Sciatic nerve (tissue), 2 donors: ENCODE measurements around the gene SLC5A7. TPM values are rescaled to one million over a fixed set of nuclear protein-coding genes. Genes with fewer than 3 reads are reported as not detected.

ENCODE experiments used
- ATAC-seq: fragments of 200-7000 bp; cut with Tn5 transposase; one replicate; pipeline ENCODE4 v1.9.1; 2020; ENCODE audit warnings: mild to moderate bottlenecking, moderate library complexity
- DNase-seq: peaks from one replicate; pipeline ENCODE4 v3.0.0-alpha.2; 2020; ENCODE audit warnings: low spot score
- intact Hi-C: fragments of 100-400 bp; cut with DNase I; formaldehyde crosslinking; loops from one replicate; pipeline ENCODE4 v1.14.2; 2022
- total RNA-seq: library from RNA; stranded (reverse); fragmentation: NEBNext Ultra II Directional; extraction: Animal tissue kit (Norgen Biotek cat#: 25700); gene quantifications from one replicate; pipeline ENCODE4 v1.2.1, GENCODE V29; 2021
- donor health status: DM: no; HTN: no; CAD: no.
- donor health status: DM: no; HTN: no; CAD: no.

SLC5A7 gene
- not detected for total RNA-seq

- ATAC-seq (no peak), DNase-seq (no peak)
- intact Hi-C loops: no loop called here
Observed at GRCh38 chr2:107986278-107987217, at the start of gene SLC5A7. Gene SLC5A7, plus strand, starts transcription at chr2:107986524. Its CDS starts 1,632 bp downstream, at chr2:107988156.

- DNase-seq: no peak
- intact Hi-C loops: no loop called here
Observed at GRCh38 chr2:107961395-107961794, 24.9 kb upstream of the SLC5A7 start.

GRCh38 chr2:107964185-107964584 is 22.1 kb upstream of the SLC5A7 start:
- DNase-seq (no peak), ATAC-seq (no peak)
- intact Hi-C loops: no loop called here

More at GRCh38 chr2:107961395-107961794, 24.9 kb upstream of the SLC5A7 start:
- no peak for ATAC-seq

DNA sequence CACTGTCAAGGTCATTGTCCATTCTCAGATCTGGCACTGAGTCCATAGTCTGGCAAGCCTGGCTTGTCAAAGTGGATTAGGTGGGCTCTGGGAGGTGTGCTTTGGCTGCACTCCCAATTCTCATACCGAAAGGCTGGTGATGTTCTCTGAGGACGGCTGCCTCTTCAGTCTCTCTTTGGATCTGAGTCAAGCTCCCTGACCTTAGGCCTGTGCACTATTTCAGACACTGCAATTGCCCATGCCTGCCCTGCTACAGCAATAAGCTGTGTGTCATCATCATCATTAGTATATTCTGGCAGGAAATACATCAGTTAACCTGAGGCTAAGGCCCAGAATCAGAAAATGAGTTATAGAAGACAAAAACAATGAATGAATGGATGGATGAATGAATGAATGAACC is 1.6 kb upstream of the SLC5A7 start:
- ATAC-seq: no peak
- DNase-seq: no peak
- intact Hi-C loops: no loop called here

GRCh38 chr2:107988108-107988507 is 1.8 kb downstream of the SLC5A7 start:
- ATAC-seq: no peak
- intact Hi-C loops: no loop called here
- DNase-seq: no peak

DNA sequence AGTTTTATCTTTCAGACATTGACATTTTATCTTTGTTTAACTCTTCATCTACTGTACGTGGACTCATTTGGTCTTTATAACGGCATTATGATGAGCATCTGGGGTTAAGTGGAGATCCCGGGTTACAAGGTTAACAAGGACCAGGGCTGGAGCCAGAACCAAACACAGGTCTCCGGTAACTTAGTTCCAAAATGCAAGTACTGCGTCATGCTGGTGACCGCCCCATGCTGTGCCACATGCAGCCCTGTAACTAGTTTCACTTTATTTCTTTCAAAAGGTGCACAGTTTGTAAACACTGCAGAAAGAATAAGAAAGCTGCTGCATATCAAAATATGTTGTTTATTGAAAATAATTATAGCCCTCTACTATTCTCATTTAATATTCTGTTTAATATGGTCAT is 3.1 kb downstream of the SLC5A7 start:
- ATAC-seq: no peak
- intact Hi-C loops: no loop called here
- DNase-seq: no peak

DNA sequence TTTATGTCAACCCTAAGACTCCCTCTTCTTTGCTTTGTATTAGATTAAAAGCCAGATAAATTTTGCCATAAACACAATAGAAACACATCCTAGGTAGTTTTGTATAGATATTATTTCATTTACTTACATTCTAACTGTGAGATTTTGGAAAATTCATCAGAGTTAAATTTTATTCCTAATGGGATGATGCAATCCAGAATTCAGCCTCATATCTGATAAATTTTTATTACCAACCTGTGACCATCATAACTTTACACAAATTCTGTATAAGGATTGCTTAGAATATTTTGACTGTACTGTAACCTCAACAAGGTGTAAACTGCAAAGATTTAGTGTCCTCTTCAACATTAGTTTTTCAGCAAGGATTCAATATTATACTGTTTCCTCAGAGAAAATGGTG is 4.4 kb downstream of the SLC5A7 start:
- intact Hi-C loops: loop anchor here (5.0 kb wide), 1 partner anchor 1067 kb away; no protein-coding TSS in a partner anchor
- ATAC-seq: no peak
- no peak for DNase-seq

DNA sequence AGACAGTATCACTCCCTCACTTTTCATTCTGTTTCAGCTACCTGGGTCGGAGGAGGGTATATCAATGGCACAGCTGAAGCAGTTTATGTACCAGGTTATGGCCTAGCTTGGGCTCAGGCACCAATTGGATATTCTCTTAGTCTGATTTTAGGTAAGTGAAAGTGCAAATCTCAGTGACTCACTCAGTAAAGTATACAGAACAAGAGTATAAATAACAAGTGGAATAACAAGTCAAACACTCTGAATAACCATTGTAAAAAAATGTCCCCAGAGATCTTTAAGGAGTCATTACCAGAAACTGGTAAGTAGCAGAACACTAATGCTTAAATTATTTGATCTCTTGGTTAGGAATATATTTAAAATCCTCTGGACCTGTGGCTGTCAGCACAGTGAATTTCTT is 5.7 kb downstream of the SLC5A7 start:
- ATAC-seq (no peak), DNase-seq (no peak)
- intact Hi-C loops: loop anchor here (5.0 kb wide), 1 partner anchor 1065 kb away; no protein-coding TSS in a partner anchor

GRCh38 chr2:107999158-107999557 is 12.8 kb downstream of the SLC5A7 start:
- ATAC-seq (no peak), DNase-seq (no peak)
- intact Hi-C loops: no loop called here

- DNase-seq (no peak), ATAC-seq (no peak)
- intact Hi-C loops: no loop called here
Observed at GRCh38 chr2:108010912-108011591, 24.7 kb downstream of the SLC5A7 start.

GRCh38 chr2:108013305-108013704 is 27.0 kb downstream of the SLC5A7 start:
- ATAC-seq: no peak
- DNase-seq: no peak
- intact Hi-C loops: no loop called here

DNA sequence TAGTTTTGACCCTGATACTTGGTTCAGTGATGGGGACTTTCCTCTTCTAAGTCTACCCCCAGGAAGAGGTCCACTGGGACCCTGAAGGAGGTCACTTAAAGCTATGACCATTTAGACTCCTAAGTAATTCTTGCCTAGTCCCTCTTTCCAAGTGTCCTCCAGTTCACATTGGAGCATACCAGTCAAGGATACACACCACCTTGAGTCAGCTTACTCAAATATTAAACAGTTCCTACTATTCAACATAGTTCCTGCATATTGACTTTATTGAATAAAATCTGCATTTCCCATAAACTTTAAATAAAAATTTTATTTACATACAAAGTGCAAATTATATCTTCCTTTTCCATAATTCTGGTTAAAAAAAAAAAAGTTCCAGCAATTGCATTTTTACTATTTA is 36.3 kb downstream of the SLC5A7 start:
- intact Hi-C loops: no loop called here
- no peak for DNase-seq
- ATAC-seq: no peak

DNA sequence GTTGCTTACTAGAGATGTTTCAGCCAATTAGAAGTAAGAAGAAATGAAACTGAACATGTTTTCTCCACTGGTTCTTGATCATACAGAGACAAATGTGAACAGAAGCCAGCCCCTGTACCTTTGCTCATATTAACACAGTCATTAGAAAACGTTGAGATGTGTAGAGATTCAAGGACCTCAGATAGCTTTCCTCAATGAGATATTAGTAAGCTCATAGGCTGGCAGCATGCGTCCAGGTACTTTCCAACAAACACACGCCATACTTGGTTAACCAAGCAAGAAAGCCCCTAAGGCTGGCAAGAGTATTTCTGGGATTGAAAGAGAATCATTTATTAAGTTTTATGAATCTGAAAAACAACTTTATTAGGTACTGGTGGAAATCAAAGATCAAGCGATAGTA is 37.5 kb downstream of the SLC5A7 start:
- no peak for ATAC-seq
- intact Hi-C loops: no loop called here

GRCh38 chr2:108026092-108026794 is 39.9 kb downstream of the SLC5A7 start:
- intact Hi-C loops: no loop called here
- no peak for DNase-seq
- no peak for ATAC-seq

More for the DNA sequence above, 37.5 kb downstream of the SLC5A7 start:
- DNase-seq: no peak

- DNase-seq: no peak
- intact Hi-C loops: no loop called here
- ATAC-seq: no peak
Observed at GRCh38 chr2:108029496-108029895, 43.2 kb downstream of the SLC5A7 start.

DNA sequence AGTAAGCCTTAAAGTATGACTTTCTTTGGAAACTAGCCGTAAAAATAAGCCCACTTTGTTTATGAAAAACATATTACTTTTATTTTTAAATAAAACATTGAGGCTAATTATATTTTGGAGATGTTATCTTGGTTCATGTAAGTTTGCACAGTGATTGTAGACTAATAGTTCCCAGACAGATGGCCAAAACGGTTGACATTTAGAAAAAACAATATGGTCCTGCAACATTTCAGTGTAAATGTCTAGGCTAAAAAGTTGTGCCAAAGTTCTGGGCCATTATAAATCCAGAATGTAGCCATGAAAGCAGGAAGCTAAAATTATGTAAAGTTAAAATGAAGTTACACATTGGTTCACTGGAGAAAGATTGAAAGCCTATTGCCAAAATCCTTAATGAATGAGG is 43.6 kb downstream of the SLC5A7 start:
- intact Hi-C loops: no loop called here
- DNase-seq (no peak), ATAC-seq (no peak)

DNA sequence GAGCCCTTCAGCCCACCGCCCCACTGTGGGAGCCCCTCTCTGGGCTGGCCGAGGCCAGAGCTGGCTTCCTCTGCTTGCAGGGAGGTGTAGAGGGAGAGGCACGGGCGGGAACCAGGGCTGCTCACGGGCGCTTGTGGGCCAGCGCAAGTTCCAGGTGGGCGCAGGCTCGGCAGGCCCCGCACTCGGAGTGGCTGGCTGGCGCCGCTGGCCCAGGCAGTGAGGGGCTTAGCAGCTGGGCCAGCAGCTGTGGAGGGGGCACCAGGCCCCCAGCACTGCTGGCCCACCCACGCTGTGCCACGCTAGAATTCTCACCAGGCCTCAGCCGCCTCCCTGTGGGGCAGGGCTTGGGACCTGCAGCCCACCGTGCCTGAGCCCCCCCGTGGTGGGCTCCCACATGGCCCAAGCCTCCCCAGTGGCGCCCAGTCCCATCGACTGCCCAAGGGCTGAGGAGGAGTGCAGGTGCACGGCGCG is 45.2 kb downstream of the SLC5A7 start:
- DNase-seq: no peak
- intact Hi-C loops: no loop called here
- no peak for ATAC-seq

DNA sequence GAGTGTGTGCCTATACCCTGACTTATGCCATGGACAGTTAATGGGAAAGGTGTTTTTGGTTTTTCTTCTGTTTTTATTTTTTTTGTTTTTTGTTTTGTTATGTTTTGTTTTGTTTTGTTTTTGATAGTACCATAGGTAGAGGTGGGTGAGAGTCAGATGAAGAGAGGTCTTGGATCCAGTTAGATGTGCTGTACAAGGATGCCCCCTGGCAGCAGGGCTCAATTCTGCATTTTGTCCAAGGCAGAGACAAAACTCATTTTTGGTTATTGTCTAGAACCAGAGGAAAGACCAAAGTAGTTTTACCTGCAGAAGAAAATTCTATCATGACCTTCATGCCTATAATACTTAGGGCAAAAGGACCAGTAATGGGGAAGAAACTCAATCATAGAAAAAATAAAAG is 48.5 kb downstream of the SLC5A7 start:
- DNase-seq (no peak), ATAC-seq (no peak)
- intact Hi-C loops: no loop called here

DNA sequence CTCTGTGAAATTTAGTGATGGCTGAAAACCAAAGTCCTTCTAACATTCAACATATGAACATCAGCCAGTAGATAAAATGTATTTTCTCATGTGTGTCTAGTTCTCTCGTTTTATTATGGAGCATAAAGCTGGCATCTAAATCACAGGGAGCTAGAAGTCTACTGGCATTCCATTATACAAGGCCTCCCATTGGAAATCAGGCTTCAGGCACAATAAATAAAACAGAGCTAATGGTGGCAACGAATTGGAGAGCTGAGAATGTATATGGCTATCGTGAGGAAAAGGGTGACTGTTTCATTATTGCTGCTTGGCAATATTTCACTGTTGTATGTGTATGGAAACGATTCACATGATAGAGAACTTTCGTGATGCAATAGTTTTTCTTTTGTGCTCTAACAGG is 62.4 kb downstream of the SLC5A7 start:
- ATAC-seq: no peak
- DNase-seq: no peak
- intact Hi-C loops: no loop called here
